ENCODE measurements around the gene LENG8. TPM values are rescaled to one million over a fixed set of nuclear protein-coding genes. Genes with fewer than 3 reads are reported as not detected.

Gene LENG8
- total RNA-seq, 2 experiments from 2014 or later, result 191 to 282 TPM

- H3K36me3 Mint-ChIP-seq, result no peaks in the 10 kb centered on the region
Measured at GRCh38 chr19:54473071-54473891, 24.3 kb downstream of the LENG8 start, which contains the start of gene CDC42EP5. TSS of gene CDC42EP5 (minus strand) at chr19:54473296. CDS start at chr19:54465547, 7,749 bp downstream.

GRCh38 chr19:54473892-54474372 lies 24.9 kb downstream of the LENG8 start:
- CTCF ChIA-PET, result interaction anchor here (1.2 to 1.9 kb wide), 2 partner anchors 201 to 203 kb away, joined by 3 to 7 read pairs; no protein-coding TSS in a partner anchor
- Mint-ChIP-seq H3K27me3 (peaks cover 53% of the 10 kb centered on the region), H3K9me3 (ENCODE audit: low read depth) (no peaks in the 10 kb centered on the region), H3K27ac (no peak overlapping the region), H3K4me3 (no peak overlapping the region), H3K4me1 (peaks cover 7% of the 10 kb centered on the region), H3K36me3 (no peaks in the 10 kb centered on the region)
- ATAC-seq (no peak), DNase-seq (no peak)

More at GRCh38 chr19:54473071-54473891, 24.3 kb downstream of the LENG8 start, which contains the start of gene CDC42EP5:
- ATAC-seq (peak; percentile 36), DNase-seq (no peak)
- peaks cover 4% of the 10 kb centered on the region for H3K4me1 Mint-ChIP-seq
- H3K27me3 Mint-ChIP-seq, result peaks cover 55% of the 10 kb centered on the region
- H3K9me3 Mint-ChIP-seq (ENCODE audit: low read depth), result no peaks in the 10 kb centered on the region
- H3K4me3 Mint-ChIP-seq, result no peak within 1 kb of the TSS
- CTCF ChIA-PET, result interaction anchor here (1.0 to 1.9 kb wide), 3 partner anchors 9 to 204 kb away, joined by 3 to 7 read pairs (median 3); no protein-coding TSS in a partner anchor
- H3K27ac Mint-ChIP-seq, result no peak within 1 kb of the TSS

GRCh38 chr19:54475706-54476105 lies 26.7 kb downstream of the LENG8 start:
- Mint-ChIP-seq H3K27ac (no peak overlapping the region), H3K4me1 (peaks cover 16% of the 10 kb centered on the region), H3K4me3 (no peak overlapping the region), H3K36me3 (no peaks in the 10 kb centered on the region), H3K27me3 (peaks cover 43% of the 10 kb centered on the region), H3K9me3 (ENCODE audit: low read depth) (no peaks in the 10 kb centered on the region)
- DNase-seq (no peak), ATAC-seq (no peak)
- CTCF ChIA-PET, result interaction anchor here (0.7 to 1.2 kb wide), 2 partner anchors 199 to 205 kb away, joined by 3 read pairs; no protein-coding TSS in a partner anchor

- no peak overlapping the region for H3K27ac Mint-ChIP-seq
- H3K4me1 Mint-ChIP-seq, result peaks cover 24% of the 10 kb centered on the region
- DNase-seq (no peak), ATAC-seq (no peak)
- H3K4me3 Mint-ChIP-seq, result no peak overlapping the region
- H3K9me3 Mint-ChIP-seq (ENCODE audit: low read depth), result no peaks in the 10 kb centered on the region
- CTCF ChIA-PET, result interaction anchor here (0.7 to 6.6 kb wide), 4 partner anchors 14 to 685 kb away, joined by 4 to 76 read pairs (median 5); partner anchors contain the start of gene LENG9
- peaks cover 46% of the 10 kb centered on the region for H3K27me3 Mint-ChIP-seq
- H3K36me3 Mint-ChIP-seq, result no peaks in the 10 kb centered on the region
Measured at GRCh38 chr19:54477650-54478049, 28.7 kb downstream of the LENG8 start.

GRCh38 chr19:54478677-54479266 lies 29.8 kb downstream of the LENG8 start:
- DNase-seq (no peak), ATAC-seq (peak; percentile 55)
- Mint-ChIP-seq H3K27me3 (peaks cover 41% of the 10 kb centered on the region), H3K9me3 (ENCODE audit: low read depth) (no peaks in the 10 kb centered on the region), H3K36me3 (no peaks in the 10 kb centered on the region), H3K27ac (no peak overlapping the region), H3K4me3 (no peak overlapping the region), H3K4me1 (peaks cover 28% of the 10 kb centered on the region)
- CTCF ChIA-PET, result interaction anchor here (0.6 to 6.6 kb wide), 9 partner anchors 13 to 202 kb away, joined by 3 to 76 read pairs (median 4); partner anchors contain the start of gene LENG9

- CTCF ChIA-PET, result interaction anchor here (1.2 to 6.6 kb wide), 5 partner anchors 11 to 197 kb away, joined by 3 to 76 read pairs (median 7); no protein-coding TSS in a partner anchor
- no peaks in the 10 kb centered on the region for H3K36me3 Mint-ChIP-seq
- H3K4me3 Mint-ChIP-seq, result no peak overlapping the region
- H3K4me1 Mint-ChIP-seq, result peaks cover 29% of the 10 kb centered on the region
- no peaks in the 10 kb centered on the region for H3K9me3 Mint-ChIP-seq (ENCODE audit: low read depth)
- no peak overlapping the region for H3K27ac Mint-ChIP-seq
- peaks cover 46% of the 10 kb centered on the region for H3K27me3 Mint-ChIP-seq
- ATAC-seq (no peak), DNase-seq (no peak)
Measured at GRCh38 chr19:54480051-54480450, 31.1 kb downstream of the LENG8 start.

- no peaks in the 10 kb centered on the region for H3K36me3 Mint-ChIP-seq
- H3K9me3 Mint-ChIP-seq (ENCODE audit: low read depth), result no peaks in the 10 kb centered on the region
- no peak overlapping the region for H3K4me3 Mint-ChIP-seq
- peaks cover 36% of the 10 kb centered on the region for H3K4me1 Mint-ChIP-seq
- ATAC-seq (peak; percentile 70), DNase-seq (no peak)
- CTCF ChIA-PET, result interaction anchor here (0.6 to 6.6 kb wide), 16 partner anchors 17 to 222 kb away, joined by 3 to 76 read pairs (median 4); no protein-coding TSS in a partner anchor
- no peak overlapping the region for H3K27ac Mint-ChIP-seq
- H3K27me3 Mint-ChIP-seq, result peaks cover 51% of the 10 kb centered on the region
Measured at GRCh38 chr19:54481326-54481930, 32.4 kb downstream of the LENG8 start.

- Mint-ChIP-seq H3K27me3 (peaks cover 40% of the 10 kb centered on the region), H3K9me3 (ENCODE audit: low read depth) (no peaks in the 10 kb centered on the region), H3K27ac (no peak overlapping the region), H3K4me3 (no peak overlapping the region), H3K4me1 (peaks cover 36% of the 10 kb centered on the region), H3K36me3 (no peaks in the 10 kb centered on the region)
- no peak for DNase-seq
- no peak for ATAC-seq
- CTCF ChIA-PET, result interaction anchor here (1.2 to 6.6 kb wide), 3 partner anchors 10 to 191 kb away, joined by 3 to 76 read pairs (median 3); partner anchors contain the start of gene CDC42EP5
Measured at GRCh38 chr19:54482889-54483288, 33.9 kb downstream of the LENG8 start.

- DNase-seq, result no peak
- peaks cover 36% of the 10 kb centered on the region for H3K27me3 Mint-ChIP-seq
- CTCF ChIA-PET, result no interaction called here
Measured at GRCh38 chr19:54484451-54484850, 35.5 kb downstream of the LENG8 start.

GRCh38 chr19:54485851-54486250 lies 36.9 kb downstream of the LENG8 start:
- ATAC-seq (no peak), DNase-seq (no peak)
- CTCF ChIA-PET, result interaction anchor here (0.7 to 1.2 kb wide), 4 partner anchors 38 to 327 kb away, joined by 3 read pairs; no protein-coding TSS in a partner anchor
- Mint-ChIP-seq H3K27ac (no peak overlapping the region), H3K4me3 (no peak overlapping the region), H3K36me3 (no peaks in the 10 kb centered on the region), H3K9me3 (ENCODE audit: low read depth) (no peaks in the 10 kb centered on the region), H3K4me1 (peaks cover 22% of the 10 kb centered on the region), H3K27me3 (peaks cover 40% of the 10 kb centered on the region)

More at GRCh38 chr19:54484451-54484850, 35.5 kb downstream of the LENG8 start:
- Mint-ChIP-seq H3K36me3 (no peaks in the 10 kb centered on the region), H3K9me3 (ENCODE audit: low read depth) (no peaks in the 10 kb centered on the region), H3K4me3 (no peak overlapping the region), H3K4me1 (peaks cover 33% of the 10 kb centered on the region), H3K27ac (no peak overlapping the region)
- no peak for ATAC-seq

- Mint-ChIP-seq H3K4me1 (peaks cover 8% of the 10 kb centered on the region), H3K4me3 (no peak overlapping the region), H3K27ac (no peak overlapping the region), H3K9me3 (ENCODE audit: low read depth) (no peaks in the 10 kb centered on the region), H3K36me3 (no peaks in the 10 kb centered on the region), H3K27me3 (peaks cover 36% of the 10 kb centered on the region)
- DNase-seq (no peak), ATAC-seq (no peak)
- CTCF ChIA-PET, result no interaction called here
Measured at GRCh38 chr19:54489341-54489740, 40.3 kb downstream of the LENG8 start.

GRCh38 chr19:54489766-54490165 lies 40.8 kb downstream of the LENG8 start:
- Mint-ChIP-seq H3K27me3 (peaks cover 34% of the 10 kb centered on the region), H3K36me3 (no peaks in the 10 kb centered on the region), H3K4me1 (peaks cover 8% of the 10 kb centered on the region), H3K27ac (no peak overlapping the region), H3K4me3 (no peak overlapping the region), H3K9me3 (ENCODE audit: low read depth) (no peaks in the 10 kb centered on the region)
- DNase-seq (no peak), ATAC-seq (no peak)
- CTCF ChIA-PET, result no interaction called here

- Mint-ChIP-seq H3K36me3 (no peaks in the 10 kb centered on the region), H3K27ac (no peak overlapping the region), H3K4me1 (peaks cover 1% of the 10 kb centered on the region), H3K9me3 (ENCODE audit: low read depth) (no peaks in the 10 kb centered on the region), H3K27me3 (peaks cover 47% of the 10 kb centered on the region), H3K4me3 (no peak overlapping the region)
- ATAC-seq, result no peak
- DNase-seq, result no peak
- CTCF ChIA-PET, result no interaction called here
Measured at GRCh38 chr19:54492568-54492967, 43.6 kb downstream of the LENG8 start.
